DMS 273 (cell line): Measurements from ENCODE around the gene METTL15.
"Not testable (repeated sequence)": the region's sequence is repeated elsewhere in the genome, so short reads cannot be mapped to it uniquely, and the experiment has no call there.

Source experiments
- DNase-seq: peaks from one replicate; lab custom pipeline; 2025; ENCODE audit not compliant: unreplicated experiment; lab: John Stamatoyannopoulos, UW

METTL15 gene

DNA sequence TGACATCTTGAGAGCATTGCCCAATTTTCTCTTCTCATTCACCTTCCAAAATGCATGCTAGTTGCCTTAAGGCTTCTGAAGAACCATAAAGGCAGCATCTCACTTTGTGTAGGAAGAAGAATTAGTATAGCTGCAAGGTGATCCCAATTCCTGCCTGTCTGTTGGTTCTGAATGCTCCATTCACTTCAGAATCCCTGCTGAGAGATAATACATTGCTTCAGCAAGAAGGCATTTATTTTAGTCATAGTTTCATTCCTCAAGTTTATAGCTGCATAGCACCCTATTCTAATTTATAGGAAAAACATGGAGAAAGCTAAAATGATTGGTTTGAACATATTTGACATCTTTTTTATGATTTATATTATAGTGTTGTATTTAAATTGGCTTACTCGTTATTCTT, 181.3 kb downstream of the METTL15 start:
- no peak for DNase-seq

GRCh38 chr11:28290995-28291394, 182.8 kb downstream of the METTL15 start:
- not testable (repeated sequence) for DNase-seq

DNA sequence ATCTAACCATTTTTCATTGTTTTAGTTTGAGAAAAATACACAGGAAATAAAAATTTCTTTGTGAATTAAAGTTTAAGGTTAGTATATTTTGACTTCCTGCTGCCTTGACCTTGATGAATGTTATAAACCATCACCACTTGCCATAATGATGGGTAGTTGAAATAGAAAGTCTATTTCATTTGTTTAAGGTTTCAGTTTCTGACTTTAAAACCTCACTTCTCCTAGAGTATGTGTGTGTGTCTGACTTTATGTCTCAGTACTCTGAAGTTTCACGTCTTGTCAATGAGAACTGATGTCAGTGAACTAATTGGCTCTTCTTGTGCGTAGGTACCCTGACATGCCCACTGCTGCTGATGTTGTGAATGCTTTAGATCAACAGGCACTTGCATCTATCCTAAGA, 188.2 kb downstream of the METTL15 start:
- no peak for DNase-seq

DNA sequence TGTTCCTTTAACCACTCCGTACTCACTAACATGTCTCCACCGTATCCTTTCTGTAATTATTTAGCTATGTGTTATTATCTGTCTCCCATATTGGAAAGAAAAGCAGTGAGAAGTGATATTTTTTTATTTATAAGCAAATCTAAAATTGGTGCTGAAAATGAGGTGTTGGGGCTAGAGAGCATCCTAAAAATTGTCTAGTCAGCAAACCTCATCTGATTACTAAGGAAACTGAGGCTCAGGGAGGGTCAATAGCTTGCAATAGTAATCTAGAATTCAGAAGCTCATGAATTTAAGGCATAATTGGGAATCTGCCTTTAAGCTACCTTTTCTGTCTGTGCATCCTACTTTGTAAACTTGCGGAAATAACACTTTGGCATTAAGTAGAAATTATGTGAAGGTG, 190.0 kb downstream of the METTL15 start:
- DNase-seq: no peak

- DNase-seq: no peak
Measured at GRCh38 chr11:28303477-28304191, 195.4 kb downstream of the METTL15 start.

DNA sequence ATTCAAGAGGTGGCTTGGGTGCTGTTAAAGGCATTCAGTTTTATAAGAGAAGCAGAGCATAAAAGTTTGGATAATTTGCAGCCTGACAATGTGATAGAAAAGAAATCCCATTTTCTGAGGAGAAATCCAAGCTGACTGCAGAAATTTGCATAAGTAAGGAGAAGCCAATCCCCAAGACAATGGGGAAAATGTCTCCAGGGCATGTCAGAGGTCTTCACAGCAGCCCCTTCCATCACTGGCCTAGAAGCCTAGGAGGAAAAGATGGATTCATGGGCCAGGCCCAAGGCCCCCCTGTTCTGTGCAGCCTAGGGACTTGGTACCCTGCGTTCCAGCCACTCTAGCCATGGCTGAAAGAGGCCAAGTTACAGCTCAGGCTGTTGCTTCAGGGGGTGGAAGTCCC, 207.3 kb downstream of the METTL15 start:
- no peak for DNase-seq

DNA sequence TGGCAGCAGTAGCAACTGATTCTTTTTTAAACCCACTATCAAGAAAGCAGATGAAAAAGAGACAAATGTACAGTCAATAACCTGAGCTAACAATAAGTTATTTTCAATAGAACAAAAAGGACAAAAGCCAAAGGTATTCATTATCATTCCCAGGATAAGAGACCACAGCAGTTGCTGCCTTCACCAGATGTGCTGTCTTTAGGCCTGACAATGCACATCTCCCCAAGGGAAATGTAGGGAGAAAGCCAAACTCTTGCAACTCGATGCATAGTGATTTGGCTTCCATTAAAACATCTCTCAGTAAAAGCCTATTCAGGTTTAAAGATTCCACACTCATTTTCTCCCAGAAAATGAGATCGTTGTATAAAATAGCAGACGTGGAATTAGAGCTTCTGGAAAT, 210.7 kb downstream of the METTL15 start:
- no peak for DNase-seq

GRCh38 chr11:28323621-28324020, 215.4 kb downstream of the METTL15 start:
- no peak for DNase-seq

DNA sequence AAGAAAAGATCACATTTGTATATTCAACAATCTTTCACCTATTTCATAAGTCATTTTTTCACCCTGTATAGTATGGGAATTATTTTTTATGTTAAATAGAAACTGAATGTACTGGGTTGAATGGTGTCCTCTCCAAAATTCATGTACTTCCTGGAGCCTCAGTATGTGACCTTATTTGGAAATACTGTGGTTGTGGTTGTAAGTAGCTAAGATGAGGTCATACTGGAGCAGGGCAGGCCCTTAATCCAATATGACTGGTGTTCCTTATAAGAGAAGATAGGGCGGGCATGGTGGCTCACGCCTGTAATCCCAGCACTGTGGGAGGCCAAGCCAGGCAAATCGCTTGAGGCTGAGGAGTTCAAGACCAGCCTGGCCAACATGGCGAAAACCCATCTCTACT, 224.2 kb downstream of the METTL15 start:
- DNase-seq: not testable (repeated sequence)

DNA sequence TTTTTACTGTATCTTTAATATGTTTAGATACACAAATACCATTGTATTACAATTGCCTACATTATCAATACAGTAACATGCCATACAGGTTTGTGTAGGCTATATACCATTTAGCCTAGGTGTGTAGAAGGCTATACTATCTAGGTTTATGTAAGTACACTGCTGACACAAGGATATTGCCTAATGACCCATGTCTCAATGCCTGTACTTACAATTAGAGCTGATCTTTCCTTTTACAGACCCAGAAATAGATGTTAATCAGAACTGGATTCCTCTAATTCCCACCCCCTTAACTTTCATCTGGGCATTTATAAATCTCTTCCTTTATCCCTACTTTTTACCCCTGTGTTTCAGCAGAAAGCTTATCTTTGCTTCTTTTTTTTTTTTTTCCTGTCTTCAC, 229.5 kb downstream of the METTL15 start:
- no peak for DNase-seq

DNA sequence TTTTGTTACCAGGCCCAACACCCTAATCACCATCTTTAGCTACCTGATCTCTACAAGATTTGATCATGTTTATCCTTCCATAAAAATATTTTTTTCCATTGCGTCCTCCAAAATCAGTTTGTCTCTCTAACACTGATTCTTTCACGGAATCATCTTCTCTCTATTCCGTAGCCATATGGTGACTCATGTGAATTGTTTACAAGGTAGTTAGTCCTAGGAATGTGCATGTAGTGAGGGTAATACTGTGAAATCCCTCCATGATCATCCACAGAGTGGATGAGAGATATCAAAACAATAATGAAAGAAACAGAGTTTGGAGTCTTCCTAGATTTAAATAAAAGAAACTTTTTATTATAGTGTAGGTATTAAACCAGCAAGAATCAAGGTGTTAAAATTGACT, 230.2 kb downstream of the METTL15 start:
- DNase-seq: no peak

- DNase-seq: no peak
Measured at GRCh38 chr11:28339488-28339887, 231.3 kb downstream of the METTL15 start.

DNA sequence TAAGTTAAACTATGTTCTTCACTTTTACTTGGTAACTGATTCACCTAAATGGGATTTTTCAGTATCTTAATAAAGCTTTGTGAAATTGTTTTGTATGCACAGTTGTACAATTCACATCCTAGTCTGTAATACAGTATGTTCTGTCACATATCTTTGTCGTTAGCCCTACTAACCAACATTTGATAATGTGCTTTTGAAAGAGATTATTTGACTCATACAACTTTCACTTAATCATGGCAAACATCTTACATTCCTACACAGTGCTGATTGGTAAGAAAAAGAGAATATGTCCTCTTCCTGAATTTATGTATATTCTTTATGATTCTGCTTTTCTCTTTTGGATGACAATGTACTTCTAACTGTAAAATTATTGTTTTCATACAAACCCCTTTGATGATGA, 234.5 kb downstream of the METTL15 start:
- no peak for DNase-seq

DNA sequence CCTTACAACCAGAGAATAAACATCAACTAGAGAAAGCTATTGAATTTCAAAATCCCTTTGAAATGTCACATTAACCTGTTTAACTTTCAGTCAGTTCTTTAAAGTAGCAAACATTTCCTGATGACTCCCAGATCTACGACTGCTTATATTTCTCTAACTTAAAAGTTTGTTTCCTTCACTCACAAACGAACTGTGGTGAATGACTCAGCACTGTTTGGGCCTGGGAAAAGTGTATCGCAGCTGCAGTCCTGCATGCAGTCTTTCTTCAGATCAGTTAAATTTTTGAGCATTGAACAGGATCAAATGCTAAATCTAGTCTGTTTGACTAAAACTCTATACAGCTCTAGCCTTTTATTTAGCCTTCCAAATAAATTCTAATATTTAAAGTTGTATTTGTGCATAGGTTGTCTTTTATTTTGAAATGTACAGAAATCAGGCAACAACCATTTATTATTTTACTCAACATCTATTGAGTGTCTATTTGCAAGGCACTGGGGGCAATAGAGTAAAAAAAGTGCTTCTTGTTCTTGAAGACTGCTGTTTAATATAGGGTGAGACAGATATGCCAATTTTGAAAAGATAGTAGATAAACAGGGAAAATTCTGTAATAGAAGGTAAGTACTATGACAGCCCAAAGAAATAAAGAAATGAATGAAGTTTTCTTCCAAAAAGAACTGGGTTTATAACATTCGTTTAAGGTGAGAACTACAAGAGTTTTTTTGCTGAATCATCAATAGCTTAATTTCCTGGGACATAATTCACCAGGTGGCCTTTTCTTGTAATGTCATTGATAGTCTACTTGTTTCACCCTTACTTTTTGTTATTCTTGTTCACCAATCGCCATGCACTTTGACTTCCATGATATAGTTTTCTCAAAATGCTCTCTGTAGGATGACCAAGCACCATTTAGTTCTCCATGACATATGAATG, 235.4 kb downstream of the METTL15 start:
- DNase-seq: no peak

DNA sequence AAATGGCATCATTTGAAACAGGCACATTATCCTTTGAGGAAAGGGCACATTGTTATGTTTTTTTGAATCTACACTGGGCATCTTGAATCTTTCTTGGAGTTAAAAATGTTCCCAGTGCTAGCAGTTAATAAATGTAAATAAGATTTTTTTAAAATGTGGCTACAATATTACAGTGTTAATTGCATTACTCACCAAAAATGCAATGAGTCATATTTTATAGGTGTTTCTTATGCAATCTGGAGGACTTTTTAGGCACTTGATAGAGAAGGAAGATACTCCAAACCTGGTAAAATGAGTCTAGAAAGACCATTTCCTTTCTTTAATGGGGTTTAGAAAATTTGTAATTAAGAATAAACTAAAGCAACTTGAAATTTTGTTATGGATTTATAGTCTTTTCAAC, 238.0 kb downstream of the METTL15 start:
- DNase-seq: no peak

- no peak for DNase-seq
Measured at GRCh38 chr11:28346721-28347120, 238.5 kb downstream of the METTL15 start.

GRCh38 chr11:28347371-28347770, 239.2 kb downstream of the METTL15 start:
- DNase-seq: no peak

DNA sequence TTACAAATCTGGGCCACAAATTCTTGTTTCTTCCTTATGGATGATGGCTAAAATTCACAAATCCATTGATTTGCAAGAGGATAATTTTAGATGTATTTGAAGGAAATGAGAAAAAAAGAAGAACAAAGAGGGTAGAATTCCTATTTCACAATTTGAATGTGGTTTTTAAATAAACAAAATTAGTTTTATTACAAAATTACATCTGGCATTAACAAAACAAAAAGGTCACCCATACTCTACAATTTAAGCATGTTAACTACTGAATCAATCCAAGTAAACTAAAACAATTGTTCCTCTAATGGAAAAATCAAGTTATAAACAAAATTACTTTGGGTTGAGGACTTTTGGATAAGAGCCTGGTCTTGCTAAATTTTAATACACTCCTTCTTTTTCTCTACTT, 242.0 kb downstream of the METTL15 start:
- no peak for DNase-seq

DNA sequence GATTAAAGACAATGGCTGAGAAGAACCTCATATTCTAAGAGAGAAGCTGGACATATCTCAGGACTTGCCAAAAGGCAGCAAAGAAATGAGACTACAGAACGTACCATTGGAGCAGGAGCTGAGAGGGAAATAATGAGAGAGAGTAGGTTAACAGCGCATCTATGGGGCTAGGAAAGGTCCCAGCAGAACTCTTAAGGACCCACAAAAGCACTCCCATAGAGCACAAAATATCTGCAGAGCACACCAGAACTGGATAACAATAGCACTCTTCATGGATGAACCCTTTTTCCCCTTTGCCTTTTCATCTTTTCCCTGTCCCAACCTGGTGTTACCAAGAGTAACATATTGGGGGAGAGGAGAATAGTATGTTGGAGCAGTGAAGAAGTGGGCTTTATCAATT, 245.8 kb downstream of the METTL15 start:
- DNase-seq: no peak

- DNase-seq: no peak
Measured at GRCh38 chr11:28366549-28367346, 258.6 kb downstream of the METTL15 start.

DNA sequence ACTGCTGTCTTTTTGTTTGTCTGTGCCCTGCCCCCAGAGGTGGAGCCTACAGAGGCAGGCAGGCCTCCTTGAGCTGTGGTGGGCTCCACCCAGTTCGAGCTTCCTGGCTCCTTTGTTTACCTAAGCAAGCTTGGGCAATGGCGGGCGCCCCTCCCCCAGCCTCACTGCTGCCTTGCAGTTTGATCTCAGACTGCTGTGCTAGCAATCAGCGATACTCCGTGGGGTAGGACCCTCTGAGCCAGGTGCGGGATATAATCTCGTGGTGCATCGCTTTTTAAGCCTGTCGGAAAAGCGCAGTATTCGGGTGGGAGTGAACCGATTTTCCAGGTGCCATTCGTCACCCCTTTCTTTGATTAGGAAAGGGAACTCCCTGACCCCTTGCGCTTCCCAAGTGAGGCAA, 269.9 kb downstream of the METTL15 start:
- not testable (repeated sequence) for DNase-seq
